Ascending aorta (tissue), 2 donors: ENCODE measurements around the gene SAMM50. TPM values are rescaled to one million over a fixed set of nuclear protein-coding genes. Genes with fewer than 3 reads are reported as not detected.
A peak's percentile ranks its signal among the peaks of the same experiment; 100 is the strongest.

Source experiments
- DNase-seq, 2 donors: peaks; one replicate each; pipeline ENCODE4 v3.0.0-alpha.2; 2019; ENCODE audit warnings: low spot score in 2 of 2
- H3K27ac ChIP-seq, 2 donors: fragments of 200-600 bp; sonication (generic); one replicate each; pipeline ENCODE4 v1.5.1; 2016 to 2017; ENCODE audit warnings: mild to moderate bottlenecking in 1 of 2
- H3K27me3 ChIP-seq: fragments of 200-600 bp; sonication (generic); one replicate; pipeline ENCODE4 v1.5.1; 2017
- H3K36me3 ChIP-seq, 2 donors: fragments of 200-600 bp; sonication (generic); one replicate each; pipeline ENCODE4 v1.5.1; 2016
- H3K4me1 ChIP-seq, 2 donors: fragments of 200-600 bp; sonication (generic); one replicate each; pipeline ENCODE4 v1.5.1; 2016 to 2017; ENCODE audit warnings: mild to moderate bottlenecking in 1 of 2
- H3K4me3 ChIP-seq, 2 donors: fragments of 200-600 bp; sonication (generic); one replicate each; pipeline ENCODE4 v1.5.1; 2016 to 2017; ENCODE audit warnings: mild to moderate bottlenecking in 1 of 2
- H3K9me3 ChIP-seq, 2 donors: fragments of 200-600 bp; sonication (generic); one replicate each; pipeline ENCODE4 v1.5.1; 2016
- CTCF ChIP-seq, 3 experiments: fragments of 200-600 bp in 2 of 3; fragments of 450-650 bp in 1 of 3; sonication (generic) in 2 of 3; IDR thresholded peaks; one replicate each; pipeline ENCODE4 v1.5.1; 2016 to 2019; ENCODE audit warnings: antibody characterized with exemption in 3 of 3, mild to moderate bottlenecking in 1 of 3, moderate library complexity in 1 of 3
- intact Hi-C: fragments of 100-400 bp; cut with DNase I; formaldehyde crosslinking; loops from one replicate; pipeline ENCODE4 v1.15.1; 2023
- total RNA-seq: library from RNA; depleted of rRNA; stranded (reverse); fragments of >200 nt; gene quantifications from one replicate; pipeline ENCODE4 v1.1.0, GENCODE V29; 2016

Gene SAMM50
- total RNA-seq, 1 donor from 2014 or later, result 23.6 TPM

GRCh38 chr22:43923631-43924464, 31.4 kb upstream of the SAMM50 start, which contains the start of gene PNPLA3:
PNPLA3 (plus strand) TSS chr22:43923805; CDS start chr22:43923912, 107 bp downstream.
- H3K36me3 ChIP-seq, result no peaks in the 10 kb centered on the region
- no peak for TF ChIP-seq CTCF (IDR thresholded peaks at IDR 0.05)
- peaks cover 0 to 9% of the 10 kb centered on the region in 2 donors for H3K4me1 ChIP-seq
- peaks cover 14% of the 10 kb centered on the region for H3K27me3 ChIP-seq
- H3K27ac ChIP-seq, result no peak within 1 kb of the TSS
- H3K9me3 ChIP-seq, result no peaks in the 10 kb centered on the region
- H3K4me3 ChIP-seq, result peak within 1 kb of the TSS; percentile 55 to 76
- peak; percentile 26 to 90 for DNase-seq
- intact Hi-C loops, result loop anchor here (2.0 kb wide), 1 partner anchor 31 kb away; the partner anchor contains the start of gene SAMM50

- no peak overlapping the region for H3K27ac ChIP-seq
- H3K9me3 ChIP-seq, result no peaks in the 10 kb centered on the region
- intact Hi-C loops, result loop anchor here (2.0 kb wide), 1 partner anchor 30 kb away; the partner anchor contains the start of gene SAMM50
- no peak for TF ChIP-seq CTCF (IDR thresholded peaks at IDR 0.05)
- H3K4me1 ChIP-seq, result peaks cover 0 to 9% of the 10 kb centered on the region in 2 donors
- DNase-seq, result no peak
- H3K27me3 ChIP-seq, result peaks cover 14% of the 10 kb centered on the region
- no peaks in the 10 kb centered on the region for H3K36me3 ChIP-seq
- no peak overlapping the region for H3K4me3 ChIP-seq
These were observed 30.4 kb upstream of the SAMM50 start for GRCh38 chr22:43924877-43925276.

GRCh38 chr22:43925433-43926348, 29.6 kb upstream of the SAMM50 start:
- intact Hi-C loops, result loop anchor here (2.0 kb wide), 1 partner anchor 29 kb away; the partner anchor contains the start of gene SAMM50

GRCh38 chr22:43926349-43926710, 28.9 kb upstream of the SAMM50 start:
- no peak overlapping the region for H3K27ac ChIP-seq
- no peak for DNase-seq
- H3K4me3 ChIP-seq, result no peak overlapping the region
- no peak for TF ChIP-seq CTCF (IDR thresholded peaks at IDR 0.05)
- no peaks in the 10 kb centered on the region for H3K9me3 ChIP-seq
- intact Hi-C loops, result no loop called here
- peaks cover 14% of the 10 kb centered on the region for H3K27me3 ChIP-seq
- peaks cover 0 to 9% of the 10 kb centered on the region in 2 donors for H3K4me1 ChIP-seq
- no peaks in the 10 kb centered on the region for H3K36me3 ChIP-seq

More at GRCh38 chr22:43925433-43926348, 29.6 kb upstream of the SAMM50 start:
- DNase-seq, result no peak
- no peaks in the 10 kb centered on the region for H3K36me3 ChIP-seq
- H3K9me3 ChIP-seq, result no peaks in the 10 kb centered on the region
- peaks cover 0 to 9% of the 10 kb centered on the region in 2 donors for H3K4me1 ChIP-seq
- H3K4me3 ChIP-seq, result no peak overlapping the region
- H3K27ac ChIP-seq, result no peak overlapping the region
- TF ChIP-seq CTCF (IDR thresholded peaks at IDR 0.05), result no peak
- H3K27me3 ChIP-seq, result peaks cover 14% of the 10 kb centered on the region

- intact Hi-C loops, result no loop called here
- H3K9me3 ChIP-seq, result no peaks in the 10 kb centered on the region
These were observed 26.8 kb upstream of the SAMM50 start for GRCh38 chr22:43928468-43928867.

More at GRCh38 chr22:43928468-43928867, 26.8 kb upstream of the SAMM50 start:
- H3K4me3 ChIP-seq, result no peak overlapping the region
- no peaks in the 10 kb centered on the region for H3K36me3 ChIP-seq
- H3K27ac ChIP-seq, result no peak overlapping the region
- no peak for TF ChIP-seq CTCF (IDR thresholded peaks at IDR 0.05)
- no peak for DNase-seq
- H3K27me3 ChIP-seq, result peaks cover 14% of the 10 kb centered on the region
- H3K4me1 ChIP-seq, result peaks cover 0 to 9% of the 10 kb centered on the region in 2 donors
